ENCODE results near the gene CSF1.

DNA sequence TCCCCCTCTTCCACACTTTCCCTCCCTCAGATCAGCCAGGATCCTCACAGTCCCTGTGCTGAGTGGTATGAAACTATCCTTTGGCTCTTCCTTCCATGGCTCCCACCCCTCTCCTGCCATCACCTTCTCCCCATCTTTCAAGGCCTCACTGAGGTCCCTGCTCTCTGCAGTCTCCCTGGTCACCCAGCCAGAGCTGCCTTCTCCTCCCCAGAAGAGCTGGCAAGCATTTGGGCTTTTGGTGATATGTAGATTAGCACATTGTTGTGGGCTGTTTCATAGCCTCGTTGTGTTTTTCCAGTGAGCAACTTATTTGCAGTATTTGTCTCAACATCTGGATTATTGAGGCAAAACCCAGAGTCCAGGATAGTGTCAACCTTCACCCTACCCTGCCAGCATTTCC, 2.2 kb downstream of the CSF1 start:
- no peak for TF ChIP-seq POLR2A (IDR thresholded peaks at IDR 0.05; ENCODE audit: low read depth, low read length)
- TF ChIP-seq TAF1 (IDR thresholded peaks at IDR 0.05; ENCODE audit: low read depth, low read length), result no peak
- TF ChIP-seq POLR2AphosphoS5 (IDR thresholded peaks at IDR 0.05; ENCODE audit: low read depth, low read length), result no peak
- TF ChIP-seq SPI1 (IDR thresholded peaks at IDR 0.05; ENCODE audit: low read depth, low read length), result no peak
- TF ChIP-seq POU2F2 (IDR thresholded peaks at IDR 0.05; ENCODE audit: low read depth, low read length), result no peak
- TF ChIP-seq PAX5 (IDR thresholded peaks at IDR 0.05; ENCODE audit: insufficient read depth, low read length, severe bottlenecking), result no peak
